Kidney epithelial cell (primary cell): ENCODE measurements around the gene BEST1. TPM values are rescaled to one million over a fixed set of nuclear protein-coding genes. Genes with fewer than 3 reads are reported as not detected.

Experiments used
- DNase-seq: peaks from one replicate; pipeline ENCODE4 v3.0.0-alpha.2; 2010; ENCODE audit warnings: low read depth
- H3K27me3 ChIP-seq: 2 replicates; pipeline ENCODE4 v1.6.0; 2011; ENCODE audit warnings: low read length; ENCODE audit not compliant: control insufficient read depth, insufficient read depth
- H3K36me3 ChIP-seq: 2 replicates; pipeline ENCODE4 v1.5.1; 2011; ENCODE audit warnings: low read length; ENCODE audit not compliant: control insufficient read depth, insufficient read depth
- H3K4me3 ChIP-seq: 2 replicates; pipeline ENCODE4 v1.5.1; 2011; ENCODE audit warnings: low read depth, mild to moderate bottlenecking, control low read depth, low read length
- total RNA-seq: library from RNA; depleted of rRNA; stranded (reverse); fragments of >200 nt; gene quantifications from 2 replicates; pipeline ENCODE4 v1.2.3, GENCODE V29; 2015
- TF ChIP-seq, protein P1 (sequence below): IDR thresholded peaks from 2 replicates; pipeline ENCODE4 v1.5.1; 2011; ENCODE audit warnings: mild to moderate bottlenecking, moderate library complexity, low read length, control low read depth, inconsistent platforms; ENCODE audit not compliant: insufficient read depth, poor library complexity, severe bottlenecking

BEST1 gene
- total RNA-seq, 1 donor from 2014 or later = 1.1 TPM

DNA sequence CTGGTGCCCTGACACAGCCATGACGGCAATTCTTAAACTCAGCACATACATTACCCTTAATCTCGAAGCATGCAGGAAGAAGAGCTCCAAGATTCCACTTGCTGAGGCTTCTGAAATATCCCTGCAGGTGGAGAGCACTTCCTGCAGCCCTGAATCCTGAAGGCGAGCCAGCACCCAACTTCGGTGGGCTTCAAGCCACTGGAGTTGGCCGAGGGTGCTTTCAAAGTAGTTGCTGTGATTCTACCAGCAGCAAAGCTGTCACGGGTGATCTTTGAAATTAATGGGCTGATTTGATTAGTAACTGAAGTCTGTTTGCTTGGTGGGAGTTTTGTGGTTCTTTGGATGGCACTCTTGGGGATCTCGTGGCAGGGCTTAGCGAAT is 26.3 kb downstream of the BEST1 start:
- DNase-seq = no peak
- Histone ChIP-seq H3K36me3 (no peaks in the 10 kb centered on the region), H3K4me3 (no peak overlapping the region), H3K27me3 (no peaks in the 10 kb centered on the region)
- TF ChIP-seq, protein P1, sequence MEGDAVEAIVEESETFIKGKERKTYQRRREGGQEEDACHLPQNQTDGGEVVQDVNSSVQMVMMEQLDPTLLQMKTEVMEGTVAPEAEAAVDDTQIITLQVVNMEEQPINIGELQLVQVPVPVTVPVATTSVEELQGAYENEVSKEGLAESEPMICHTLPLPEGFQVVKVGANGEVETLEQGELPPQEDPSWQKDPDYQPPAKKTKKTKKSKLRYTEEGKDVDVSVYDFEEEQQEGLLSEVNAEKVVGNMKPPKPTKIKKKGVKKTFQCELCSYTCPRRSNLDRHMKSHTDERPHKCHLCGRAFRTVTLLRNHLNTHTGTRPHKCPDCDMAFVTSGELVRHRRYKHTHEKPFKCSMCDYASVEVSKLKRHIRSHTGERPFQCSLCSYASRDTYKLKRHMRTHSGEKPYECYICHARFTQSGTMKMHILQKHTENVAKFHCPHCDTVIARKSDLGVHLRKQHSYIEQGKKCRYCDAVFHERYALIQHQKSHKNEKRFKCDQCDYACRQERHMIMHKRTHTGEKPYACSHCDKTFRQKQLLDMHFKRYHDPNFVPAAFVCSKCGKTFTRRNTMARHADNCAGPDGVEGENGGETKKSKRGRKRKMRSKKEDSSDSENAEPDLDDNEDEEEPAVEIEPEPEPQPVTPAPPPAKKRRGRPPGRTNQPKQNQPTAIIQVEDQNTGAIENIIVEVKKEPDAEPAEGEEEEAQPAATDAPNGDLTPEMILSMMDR = no peak

DNA sequence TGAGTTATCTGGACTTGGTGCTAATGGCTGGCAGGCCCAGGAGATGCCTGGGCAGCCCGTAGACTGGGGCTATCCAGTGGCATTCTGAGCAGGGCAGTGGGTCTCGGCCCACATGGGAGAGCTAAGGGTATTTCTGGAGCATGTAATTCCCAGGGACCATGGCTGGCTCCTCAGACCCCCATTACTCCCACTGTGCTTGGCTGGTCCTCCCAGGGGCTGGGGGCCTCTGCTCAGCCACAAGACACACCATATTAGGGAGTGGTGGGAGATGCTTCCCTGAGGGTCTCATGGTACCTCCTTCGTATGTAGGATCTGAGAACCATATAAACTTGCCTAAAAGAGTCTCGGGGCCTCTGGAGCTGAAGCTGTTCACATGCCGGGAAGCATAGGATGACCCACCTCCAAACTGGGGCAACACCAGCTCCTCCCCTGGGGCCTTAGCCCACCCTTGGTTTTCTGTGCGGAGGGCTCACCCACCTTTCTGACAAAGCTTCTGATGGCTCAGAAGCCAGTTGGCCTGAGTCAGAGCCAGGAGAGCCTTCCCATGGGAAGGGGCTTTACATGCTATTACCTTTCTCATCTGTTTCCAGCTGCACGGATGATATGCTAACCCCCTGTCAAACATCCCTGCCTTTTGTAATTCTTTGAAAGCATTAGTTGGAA is 26.8 kb downstream of the BEST1 start:
- no peak for DNase-seq
- Histone ChIP-seq H3K27me3 (no peaks in the 10 kb centered on the region), H3K36me3 (no peaks in the 10 kb centered on the region), H3K4me3 (no peak overlapping the region)
- TF ChIP-seq, protein P1 = no peak

DNA sequence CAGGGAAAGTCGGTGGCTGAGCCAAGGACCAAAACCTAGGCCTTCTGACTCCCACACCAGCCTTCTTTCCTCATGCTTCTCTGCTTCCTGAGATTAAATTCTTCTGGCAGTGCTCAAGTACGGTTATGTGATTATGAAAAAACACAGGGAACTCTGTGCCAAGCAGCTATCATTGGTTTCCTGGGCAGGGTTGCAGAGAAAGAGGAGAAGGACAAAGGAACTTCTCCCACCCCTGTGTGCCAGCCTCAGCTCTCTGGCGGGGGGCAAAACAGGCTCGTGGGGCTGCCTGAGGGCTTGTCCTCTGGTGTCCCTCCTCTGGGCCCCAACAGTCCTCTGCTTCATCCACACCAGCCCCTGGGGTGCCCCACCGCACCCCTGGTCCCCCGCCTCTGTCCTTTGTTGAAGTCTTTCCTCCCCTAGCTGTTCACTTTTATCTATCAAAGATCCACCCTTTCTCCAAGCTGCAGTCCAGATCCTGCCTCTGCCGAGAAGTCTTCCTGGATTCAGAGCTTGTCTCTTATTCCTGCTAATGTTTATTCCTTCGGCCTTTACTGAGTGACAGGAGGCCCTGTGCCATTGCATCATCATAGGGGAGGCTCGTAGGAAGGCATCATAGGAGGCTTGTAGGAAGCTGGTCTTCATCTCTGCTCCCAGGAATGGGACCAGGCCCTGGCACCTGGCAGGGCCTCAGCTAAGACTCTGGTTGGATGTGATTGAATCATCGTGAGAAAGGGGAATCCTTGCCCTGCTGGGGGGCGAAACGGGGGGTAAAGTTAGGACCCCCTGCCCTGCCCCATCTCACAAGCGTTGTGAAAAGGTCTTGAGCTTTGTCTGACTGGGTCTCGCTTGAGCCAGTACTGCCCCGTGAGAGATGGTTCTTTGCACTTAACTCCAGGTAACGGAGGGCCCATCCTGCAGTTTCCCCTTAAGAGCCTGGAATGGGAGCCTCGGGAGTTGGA is 28.8 kb downstream of the BEST1 start:
- Histone ChIP-seq H3K36me3 (no peaks in the 10 kb centered on the region), H3K27me3 (no peaks in the 10 kb centered on the region), H3K4me3 (no peak overlapping the region)
- no peak for DNase-seq
- TF ChIP-seq, protein P1 = no peak

DNA sequence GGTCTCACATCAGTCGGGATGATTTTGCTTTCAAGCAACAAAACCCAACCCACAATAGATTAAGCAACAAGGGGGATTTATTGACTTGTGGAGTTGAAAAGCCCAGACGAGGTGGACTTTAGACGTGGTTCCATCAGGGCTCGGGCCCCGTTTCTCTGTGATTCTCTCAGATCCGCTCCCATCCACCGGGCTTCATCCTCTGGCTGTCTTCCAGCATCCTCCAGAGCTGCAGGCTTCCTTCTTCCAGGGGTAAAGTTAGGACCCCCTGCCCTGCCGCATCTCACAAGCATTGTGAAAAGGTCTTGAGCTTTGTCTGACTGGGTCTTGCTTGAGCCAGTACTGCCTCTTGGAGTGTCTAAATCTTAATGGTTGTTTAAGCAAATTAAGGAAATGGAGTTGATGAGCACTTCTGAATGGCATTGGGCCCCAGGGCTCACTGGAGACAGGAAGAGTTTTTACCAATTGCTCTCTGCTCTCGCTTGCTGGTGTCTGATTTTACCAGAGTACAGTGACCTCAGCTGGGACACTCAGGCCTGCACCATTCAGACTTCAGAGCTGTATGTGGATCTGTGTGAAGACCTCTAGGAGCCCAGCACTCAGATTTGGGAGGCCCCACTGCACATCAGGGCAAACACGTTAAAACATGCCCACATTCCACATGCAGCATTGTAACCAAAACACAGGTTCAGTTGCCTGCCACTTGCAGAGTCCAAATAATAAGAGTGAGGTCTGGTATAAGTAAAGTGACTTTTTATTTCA is 30.8 kb downstream of the BEST1 start:
- H3K36me3 ChIP-seq = no peaks in the 10 kb centered on the region
- TF ChIP-seq, protein P1 = no peak
- H3K27me3 ChIP-seq = no peaks in the 10 kb centered on the region
- no peak overlapping the region for H3K4me3 ChIP-seq
- no peak for DNase-seq

DNA sequence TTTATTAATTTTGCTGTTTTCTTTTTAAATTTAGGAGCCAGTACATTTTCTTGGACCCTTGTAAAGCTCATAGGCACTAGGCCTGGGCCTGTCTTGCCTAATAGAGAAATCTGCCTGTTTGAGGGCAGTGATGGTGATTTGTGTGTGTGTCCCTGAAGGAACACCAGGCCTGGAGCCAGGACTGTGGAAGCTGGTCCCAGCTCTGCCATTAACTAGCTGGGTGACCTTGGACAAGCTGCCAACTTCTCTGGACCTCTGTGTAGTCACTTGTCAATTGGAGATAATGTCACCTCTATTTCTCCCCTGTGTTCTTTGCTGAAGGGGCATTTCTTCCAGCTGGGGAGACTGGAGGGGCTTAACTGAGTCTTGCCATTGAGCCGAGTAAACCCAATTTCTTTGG is 33.3 kb downstream of the BEST1 start:
- no peak for DNase-seq
- H3K27me3 ChIP-seq = no peaks in the 10 kb centered on the region
- H3K4me3 ChIP-seq = no peak overlapping the region
- no peaks in the 10 kb centered on the region for H3K36me3 ChIP-seq
- TF ChIP-seq, protein P1 = no peak
